Glutamatergic neuron (in vitro differentiated cells): ENCODE results near the gene GNAT1. TPM values are rescaled to one million over a fixed set of nuclear protein-coding genes. Genes with fewer than 3 reads are reported as not detected.

ENCODE experiments used
- DNase-seq: peaks from one replicate; pipeline ENCODE4 v3.0.0; 2022
- H3K27ac Mint-ChIP-seq: one replicate; pipeline ENCODE4 v1.8.0; 2020; ENCODE audit warnings: mild to moderate bottlenecking, mixed read lengths, inconsistent platforms; ENCODE audit not compliant: unreplicated experiment
- H3K27me3 Mint-ChIP-seq: one replicate; pipeline ENCODE4 v1.8.0; 2020; ENCODE audit warnings: mild to moderate bottlenecking, moderate library complexity, mixed read lengths, inconsistent platforms; ENCODE audit not compliant: unreplicated experiment
- H3K36me3 Mint-ChIP-seq: one replicate; pipeline ENCODE4 v1.8.0; 2020; ENCODE audit warnings: mild to moderate bottlenecking, mixed read lengths, inconsistent platforms; ENCODE audit not compliant: unreplicated experiment
- H3K4me1 Mint-ChIP-seq: one replicate; pipeline ENCODE4 v1.8.0; 2020; ENCODE audit warnings: mild to moderate bottlenecking, low read depth, mixed read lengths, inconsistent platforms; ENCODE audit not compliant: unreplicated experiment
- H3K4me3 Mint-ChIP-seq: one replicate; pipeline ENCODE4 v1.8.0; 2020; ENCODE audit warnings: mild to moderate bottlenecking, mixed read lengths, inconsistent platforms; ENCODE audit not compliant: unreplicated experiment
- H3K9me3 Mint-ChIP-seq: one replicate; pipeline ENCODE4 v1.8.0; 2020; ENCODE audit warnings: mild to moderate bottlenecking, moderate library complexity, mixed read lengths, inconsistent platforms; ENCODE audit not compliant: unreplicated experiment
- CTCF ChIP-seq: fragments of 200-600 bp; sonication (generic); IDR thresholded peaks from one replicate; pipeline ENCODE4 v1.5.0; 2021; ENCODE audit not compliant: partially characterized antibody, unreplicated experiment
- total RNA-seq: library from RNA; stranded (reverse); fragmentation: NEBNext Ultra II Directional; extraction: Animal tissue kit (Norgen Biotek cat#: 25700); gene quantifications from one replicate; pipeline ENCODE4 v1.2.1, GENCODE V29; 2021; ENCODE audit not compliant: unreplicated experiment

GNAT1 gene
- total RNA-seq, 1 donor from 2014 or later, result not detected

- no peak for TF ChIP-seq CTCF
- no peaks in the 10 kb centered on the region for H3K36me3 Mint-ChIP-seq
- peaks cover 2% of the 10 kb centered on the region for H3K9me3 Mint-ChIP-seq
- H3K4me1 Mint-ChIP-seq, result peaks cover 2% of the 10 kb centered on the region
- no peak for DNase-seq
- no peak overlapping the region for H3K27ac Mint-ChIP-seq
- peaks cover 9% of the 10 kb centered on the region for H3K27me3 Mint-ChIP-seq
- no peak overlapping the region for H3K4me3 Mint-ChIP-seq
These were observed 11.7 kb upstream of the GNAT1 start for GRCh38 chr3:50179710-50180109.

GRCh38 chr3:50181985-50182384 is 9.4 kb upstream of the GNAT1 start:
- Mint-ChIP-seq H3K36me3 (no peaks in the 10 kb centered on the region), H3K9me3 (peaks cover 2% of the 10 kb centered on the region), H3K27ac (no peak overlapping the region), H3K27me3 (peaks cover 9% of the 10 kb centered on the region), H3K4me1 (peaks cover 2% of the 10 kb centered on the region), H3K4me3 (no peak overlapping the region)
- DNase-seq, result no peak
- no peak for TF ChIP-seq CTCF

GRCh38 chr3:50182533-50183099 is 8.8 kb upstream of the GNAT1 start:
- DNase-seq, result no peak
- peaks cover 9% of the 10 kb centered on the region for H3K27me3 Mint-ChIP-seq
- H3K4me1 Mint-ChIP-seq, result peaks cover 2% of the 10 kb centered on the region
- no peak overlapping the region for H3K4me3 Mint-ChIP-seq
- H3K36me3 Mint-ChIP-seq, result no peaks in the 10 kb centered on the region
- H3K27ac Mint-ChIP-seq, result no peak overlapping the region
- peaks cover 2% of the 10 kb centered on the region for H3K9me3 Mint-ChIP-seq
- TF ChIP-seq CTCF, result no peak

- DNase-seq, result no peak
- H3K4me1 Mint-ChIP-seq, result peaks cover 2% of the 10 kb centered on the region
- TF ChIP-seq CTCF, result no peak
- H3K4me3 Mint-ChIP-seq, result no peak overlapping the region
- H3K36me3 Mint-ChIP-seq, result no peaks in the 10 kb centered on the region
- H3K27ac Mint-ChIP-seq, result no peak overlapping the region
- H3K9me3 Mint-ChIP-seq, result peaks cover 2% of the 10 kb centered on the region
- H3K27me3 Mint-ChIP-seq, result peaks cover 9% of the 10 kb centered on the region
These were observed 7.7 kb upstream of the GNAT1 start for GRCh38 chr3:50183755-50184154.

- Mint-ChIP-seq H3K9me3 (peaks cover 2% of the 10 kb centered on the region), H3K27me3 (peaks cover 9% of the 10 kb centered on the region), H3K27ac (no peak overlapping the region), H3K4me1 (peaks cover 2% of the 10 kb centered on the region), H3K4me3 (no peak overlapping the region), H3K36me3 (no peaks in the 10 kb centered on the region)
- TF ChIP-seq CTCF, result no peak
- no peak for DNase-seq
These were observed 7.0 kb upstream of the GNAT1 start for GRCh38 chr3:50184242-50184978.
